ENCODE data around the gene RBM20. TPM values are rescaled to one million over a fixed set of nuclear protein-coding genes. Genes with fewer than 3 reads are reported as not detected.
A peak's percentile ranks its signal among the peaks of the same experiment; 100 is the strongest.

RBM20 gene
- total and polyA plus RNA-seq, 2 experiments from 2014 or later = 0.05 to 0.17 TPM

- TF ChIP-seq JUNB (IDR thresholded peaks at IDR 0.05; ENCODE audit: unreplicated experiment) = no peak
- TF ChIP-seq STAT1 (IDR thresholded peaks at IDR 0.05; ENCODE audit: unreplicated experiment) = no peak
- TF ChIP-seq ZNF331 (CRISPR knock-in tag; IDR thresholded peaks at IDR 0.05; ENCODE audit: low read depth) = no peak
- no peak for TF ChIP-seq EZH2 (IDR thresholded peaks at IDR 0.05; ENCODE audit: low read depth, unreplicated experiment)
- no peak for TF ChIP-seq NANOG (IDR thresholded peaks at IDR 0.05; ENCODE audit: borderline replicate concordance)
- TF ChIP-seq ZNF114 (CRISPR knock-in tag; IDR thresholded peaks at IDR 0.05) = no peak
- no peak for TF ChIP-seq EZH2phosphoT487 (IDR thresholded peaks at IDR 0.05; ENCODE audit: unreplicated experiment)
- no peak for TF ChIP-seq CTCF (conservative IDR thresholded peaks at IDR 0.05; ENCODE audit: low read depth in 2 of 2)
- TF ChIP-seq ETS1 (IDR thresholded peaks at IDR 0.05) = no peak
These were observed 189.9 kb downstream of the RBM20 start (continued) for GRCh38 chr10:110833941-110834628.

GRCh38 chr10:110834629-110835301 is 190.6 kb downstream of the RBM20 start:
- Histone ChIP-seq H3K4me3 (no peak overlapping the region), H4K20me1 (replicated peaks; ENCODE audit: insufficient read depth) (no peaks in the 10 kb centered on the region), H3K36me3 (ENCODE audit: insufficient read depth) (no peaks in the 10 kb centered on the region), H3K27me3 (ENCODE audit: insufficient read depth) (no peaks in the 10 kb centered on the region), H2AFZ (peak overlapping the region; percentile 65; the same call in 1 of the 2 replicates), H3K4me1 (ENCODE audit: insufficient read depth) (0 out of 2 replicates have a peak, but pooled peaks cover 5% of the 10 kb centered on the region), H3K79me2 (replicated peaks; ENCODE audit: insufficient read depth) (no peaks in the 10 kb centered on the region), H3K27ac (ENCODE audit: low read depth) (no peak overlapping the region), H3K4me2 (no peak overlapping the region), H3F3A (replicated peaks; ENCODE audit: low read depth) (no peaks in the 10 kb centered on the region), H3K9me2 (ENCODE audit: insufficient read depth) (no peaks in the 10 kb centered on the region)
- Mint-ChIP-seq H3K4me1 (peaks cover 21% of the 10 kb centered on the region), H3K27me3 (ENCODE audit: insufficient read depth, low read depth, poor library complexity) (peaks cover 3% of the 10 kb centered on the region), H3K27ac (no peak overlapping the region), H3K4me3 (no peak overlapping the region), H3K9me3 (no peaks in the 10 kb centered on the region), H3K36me3 (ENCODE audit: low read depth) (no peaks in the 10 kb centered on the region)
- DNase-seq (ENCODE audit: low spot score) (peak; percentile 67), ATAC-seq (peak; percentile 70)
- TF ChIP-seq EZH2phosphoT487 (IDR thresholded peaks at IDR 0.05; ENCODE audit: unreplicated experiment) (no peak), ZNF331 (CRISPR knock-in tag; IDR thresholded peaks at IDR 0.05; ENCODE audit: low read depth) (no peak), POLR2AphosphoS5 (IDR thresholded peaks at IDR 0.05; ENCODE audit: low read depth) (no peak), CTCF (conservative IDR thresholded peaks at IDR 0.05; ENCODE audit: low read depth in 2 of 2) (no peak), ETS1 (IDR thresholded peaks at IDR 0.05) (no peak), REST (IDR thresholded peaks at IDR 0.05; ENCODE audit: unreplicated experiment) (no peak), NANOG (IDR thresholded peaks at IDR 0.05; ENCODE audit: borderline replicate concordance) (no peak)

All from GM23338 (cell line).